ENCODE measurements around the gene NDFIP2. TPM values are rescaled to one million over a fixed set of nuclear protein-coding genes. Genes with fewer than 3 reads are reported as not detected.
A peak's percentile ranks its signal among the peaks of the same experiment; 100 is the strongest.

NDFIP2 gene
- total and polyA plus RNA-seq, 8 donors = 34.1 to 46.3 (median 36.2) TPM

- no peak overlapping the region for H3K4me3 ChIP-seq
- no peaks in the 10 kb centered on the region for H3K27me3 ChIP-seq
- DNase-seq (no peak), ATAC-seq (no peak)
- TF ChIP-seq, protein P1, sequence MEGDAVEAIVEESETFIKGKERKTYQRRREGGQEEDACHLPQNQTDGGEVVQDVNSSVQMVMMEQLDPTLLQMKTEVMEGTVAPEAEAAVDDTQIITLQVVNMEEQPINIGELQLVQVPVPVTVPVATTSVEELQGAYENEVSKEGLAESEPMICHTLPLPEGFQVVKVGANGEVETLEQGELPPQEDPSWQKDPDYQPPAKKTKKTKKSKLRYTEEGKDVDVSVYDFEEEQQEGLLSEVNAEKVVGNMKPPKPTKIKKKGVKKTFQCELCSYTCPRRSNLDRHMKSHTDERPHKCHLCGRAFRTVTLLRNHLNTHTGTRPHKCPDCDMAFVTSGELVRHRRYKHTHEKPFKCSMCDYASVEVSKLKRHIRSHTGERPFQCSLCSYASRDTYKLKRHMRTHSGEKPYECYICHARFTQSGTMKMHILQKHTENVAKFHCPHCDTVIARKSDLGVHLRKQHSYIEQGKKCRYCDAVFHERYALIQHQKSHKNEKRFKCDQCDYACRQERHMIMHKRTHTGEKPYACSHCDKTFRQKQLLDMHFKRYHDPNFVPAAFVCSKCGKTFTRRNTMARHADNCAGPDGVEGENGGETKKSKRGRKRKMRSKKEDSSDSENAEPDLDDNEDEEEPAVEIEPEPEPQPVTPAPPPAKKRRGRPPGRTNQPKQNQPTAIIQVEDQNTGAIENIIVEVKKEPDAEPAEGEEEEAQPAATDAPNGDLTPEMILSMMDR (IDR thresholded peaks at IDR 0.05) = no peak
- intact Hi-C loops (cut with DNase I) = no loop called here
- no peak overlapping the region for H3K27ac ChIP-seq
- no peaks in the 10 kb centered on the region for H3K36me3 ChIP-seq
- no peaks in the 10 kb centered on the region for H3K4me1 ChIP-seq
- H3K9me3 ChIP-seq = no peaks in the 10 kb centered on the region
Measured at GRCh38 chr13:79516595-79516994, 35.6 kb downstream of the NDFIP2 start.

- no peak for DNase-seq
- no peak for ATAC-seq
- Histone ChIP-seq H3K36me3 (peaks cover 0 to 12% of the 10 kb centered on the region in 2 donors), H3K27ac (no peak overlapping the region), H3K27me3 (no peaks in the 10 kb centered on the region), H3K4me3 (no peak overlapping the region), H3K4me1 (no peaks in the 10 kb centered on the region), H3K9me3 (no peaks in the 10 kb centered on the region)
- intact Hi-C loops (cut with DNase I) = no loop called here
- TF ChIP-seq, protein P1 (IDR thresholded peaks at IDR 0.05) = no peak
Measured at GRCh38 chr13:79519255-79519654, 38.3 kb downstream of the NDFIP2 start.

- no peak for DNase-seq
- Histone ChIP-seq H3K4me3 (no peak overlapping the region), H3K4me1 (peaks cover 0 to 9% of the 10 kb centered on the region in 2 donors), H3K9me3 (no peaks in the 10 kb centered on the region), H3K27ac (no peak overlapping the region), H3K36me3 (peaks cover 0 to 12% of the 10 kb centered on the region in 2 donors), H3K27me3 (no peaks in the 10 kb centered on the region)
- TF ChIP-seq, protein P1 (IDR thresholded peaks at IDR 0.05) = no peak
- ATAC-seq = peak; percentile 42
- intact Hi-C loops (cut with DNase I) = no loop called here
Measured at GRCh38 chr13:79522583-79522982, 41.6 kb downstream of the NDFIP2 start.

DNA sequence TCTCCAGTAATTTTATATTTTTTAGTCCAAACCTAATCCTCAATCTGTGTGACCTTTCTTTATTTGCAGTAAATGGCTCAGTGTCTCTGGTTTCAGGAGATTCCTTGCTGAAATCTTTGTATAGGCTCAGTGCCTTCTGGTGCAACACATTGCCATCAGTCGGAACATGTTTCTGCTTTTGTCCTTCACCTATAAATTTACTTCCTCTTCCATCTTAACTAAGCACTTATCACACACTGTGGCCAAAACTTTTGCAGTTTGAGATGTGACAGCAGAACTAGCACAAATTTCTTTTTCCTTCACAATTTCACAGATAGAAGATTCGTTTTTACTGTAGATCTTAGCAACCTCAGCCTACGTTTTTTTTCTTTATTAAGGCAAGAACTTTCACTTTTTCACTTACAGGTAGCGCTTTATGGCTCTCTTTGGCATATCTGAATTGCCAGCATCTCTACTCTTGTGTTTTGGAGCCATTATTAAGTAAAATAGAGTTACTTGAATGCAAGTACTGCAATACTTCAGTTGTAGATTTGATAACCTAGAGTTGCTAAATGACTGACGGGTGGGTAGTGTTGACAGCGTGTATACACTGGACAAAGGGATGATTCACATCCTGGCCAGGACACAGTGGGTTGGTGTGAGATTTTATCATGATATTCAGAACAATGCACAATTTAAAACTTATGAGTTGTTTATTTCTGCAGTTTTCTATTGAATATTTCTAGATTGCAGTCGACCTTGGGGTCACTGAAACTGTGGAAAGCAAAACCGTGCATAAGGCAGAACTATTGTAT lies 44.3 kb downstream of the NDFIP2 start:
- peak; percentile 16 for ATAC-seq
- H3K27ac ChIP-seq = no peak overlapping the region

GRCh38 chr13:79527698-79528097 lies 46.7 kb downstream of the NDFIP2 start:
- Histone ChIP-seq H3K9me3 (no peaks in the 10 kb centered on the region), H3K27ac (no peak overlapping the region), H3K4me3 (no peak overlapping the region), H3K27me3 (no peaks in the 10 kb centered on the region), H3K4me1 (peaks cover 0 to 9% of the 10 kb centered on the region in 2 donors), H3K36me3 (peaks cover 0 to 12% of the 10 kb centered on the region in 2 donors)
- intact Hi-C loops (cut with DNase I) = no loop called here
- ATAC-seq (no peak), DNase-seq (no peak)
- TF ChIP-seq, protein P1 (IDR thresholded peaks at IDR 0.05) = no peak

More for the DNA sequence above, 44.3 kb downstream of the NDFIP2 start:
- TF ChIP-seq, protein P1 (IDR thresholded peaks at IDR 0.05) = no peak
- Histone ChIP-seq H3K4me3 (no peak overlapping the region), H3K27me3 (no peaks in the 10 kb centered on the region), H3K9me3 (no peaks in the 10 kb centered on the region), H3K36me3 (peaks cover 0 to 12% of the 10 kb centered on the region in 2 donors), H3K4me1 (peaks cover 0 to 9% of the 10 kb centered on the region in 2 donors)
- no peak for DNase-seq
- intact Hi-C loops (cut with DNase I) = no loop called here
